Ascending aorta (tissue), 2 donors: ENCODE measurements around the gene OSBPL3. TPM values are rescaled to one million over a fixed set of nuclear protein-coding genes. Genes with fewer than 3 reads are reported as not detected.

Source experiments
- DNase-seq, 2 donors: peaks; one replicate each; pipeline ENCODE4 v3.0.0-alpha.2; 2019; ENCODE audit warnings: low spot score in 2 of 2
- H3K27ac ChIP-seq, 2 donors: fragments of 200-600 bp; sonication (generic); one replicate each; pipeline ENCODE4 v1.5.1; 2016 to 2017; ENCODE audit warnings: mild to moderate bottlenecking in 1 of 2
- H3K27me3 ChIP-seq: fragments of 200-600 bp; sonication (generic); one replicate; pipeline ENCODE4 v1.5.1; 2017
- H3K36me3 ChIP-seq, 2 donors: fragments of 200-600 bp; sonication (generic); one replicate each; pipeline ENCODE4 v1.5.1; 2016
- H3K4me1 ChIP-seq, 2 donors: fragments of 200-600 bp; sonication (generic); one replicate each; pipeline ENCODE4 v1.5.1; 2016 to 2017; ENCODE audit warnings: mild to moderate bottlenecking in 1 of 2
- H3K4me3 ChIP-seq, 2 donors: fragments of 200-600 bp; sonication (generic); one replicate each; pipeline ENCODE4 v1.5.1; 2016 to 2017; ENCODE audit warnings: mild to moderate bottlenecking in 1 of 2
- H3K9me3 ChIP-seq, 2 donors: fragments of 200-600 bp; sonication (generic); one replicate each; pipeline ENCODE4 v1.5.1; 2016
- CTCF ChIP-seq, 3 experiments: fragments of 200-600 bp in 2 of 3; fragments of 450-650 bp in 1 of 3; sonication (generic) in 2 of 3; IDR thresholded peaks; one replicate each; pipeline ENCODE4 v1.5.1; 2016 to 2019; ENCODE audit warnings: antibody characterized with exemption in 3 of 3, mild to moderate bottlenecking in 1 of 3, moderate library complexity in 1 of 3
- intact Hi-C: fragments of 100-400 bp; cut with DNase I; formaldehyde crosslinking; loops from one replicate; pipeline ENCODE4 v1.15.1; 2023
- total RNA-seq: library from RNA; depleted of rRNA; stranded (reverse); fragments of >200 nt; gene quantifications from one replicate; pipeline ENCODE4 v1.1.0, GENCODE V29; 2016

Gene OSBPL3
- total RNA-seq, 1 donor from 2014 or later = 0.96 TPM

- intact Hi-C loops = no loop called here
- TF ChIP-seq CTCF (IDR thresholded peaks at IDR 0.05) = no peak
- H3K4me3 ChIP-seq = no peak overlapping the region
- DNase-seq = no peak
- H3K4me1 ChIP-seq = no peaks in the 10 kb centered on the region
- H3K36me3 ChIP-seq = no peaks in the 10 kb centered on the region
- H3K9me3 ChIP-seq = no peaks in the 10 kb centered on the region
- H3K27me3 ChIP-seq = no peaks in the 10 kb centered on the region
- H3K27ac ChIP-seq = no peak overlapping the region
These were observed 13.2 kb downstream of the OSBPL3 start for GRCh38 chr7:24966802-24967201.

- DNase-seq = no peak
- no peaks in the 10 kb centered on the region for H3K27me3 ChIP-seq
These were observed 13.9 kb downstream of the OSBPL3 start for GRCh38 chr7:24965831-24966708.

GRCh38 chr7:24964191-24964590, 15.8 kb downstream of the OSBPL3 start:
- Histone ChIP-seq H3K4me1 (no peaks in the 10 kb centered on the region), H3K27ac (no peak overlapping the region), H3K9me3 (no peaks in the 10 kb centered on the region), H3K4me3 (no peak overlapping the region), H3K36me3 (no peaks in the 10 kb centered on the region), H3K27me3 (no peaks in the 10 kb centered on the region)
- DNase-seq = no peak
- intact Hi-C loops = no loop called here
- no peak for TF ChIP-seq CTCF (IDR thresholded peaks at IDR 0.05)

More at GRCh38 chr7:24965831-24966708, 13.9 kb downstream of the OSBPL3 start:
- Histone ChIP-seq H3K9me3 (no peaks in the 10 kb centered on the region), H3K4me1 (no peaks in the 10 kb centered on the region), H3K36me3 (no peaks in the 10 kb centered on the region), H3K27ac (no peak overlapping the region), H3K4me3 (no peak overlapping the region)
- intact Hi-C loops = no loop called here
- TF ChIP-seq CTCF (IDR thresholded peaks at IDR 0.05) = no peak

- H3K27ac ChIP-seq = no peak overlapping the region
- H3K4me1 ChIP-seq = no peaks in the 10 kb centered on the region
- no peaks in the 10 kb centered on the region for H3K27me3 ChIP-seq
- intact Hi-C loops = no loop called here
- DNase-seq = peak in 1 of 2 donors; percentile 76
- no peak for TF ChIP-seq CTCF (IDR thresholded peaks at IDR 0.05)
- H3K9me3 ChIP-seq = no peaks in the 10 kb centered on the region
- no peak overlapping the region for H3K4me3 ChIP-seq
- no peaks in the 10 kb centered on the region for H3K36me3 ChIP-seq
These were observed 16.8 kb downstream of the OSBPL3 start for GRCh38 chr7:24963218-24963617.

- Histone ChIP-seq H3K27me3 (no peaks in the 10 kb centered on the region), H3K36me3 (no peaks in the 10 kb centered on the region), H3K27ac (no peak overlapping the region), H3K9me3 (no peaks in the 10 kb centered on the region), H3K4me1 (no peaks in the 10 kb centered on the region), H3K4me3 (no peak overlapping the region)
- intact Hi-C loops = no loop called here
- no peak for DNase-seq
- TF ChIP-seq CTCF (IDR thresholded peaks at IDR 0.05) = no peak
These were observed 17.5 kb downstream of the OSBPL3 start for GRCh38 chr7:24962418-24962962.
